LNCaP clone FGC (cell line): ENCODE measurements around the gene CTSH.

Experiments
- DNase-seq: peaks from one replicate; pipeline ENCODE4 v3.0.0-alpha.2; 2011; ENCODE audit warnings: low read depth
- H3K4me3 ChIP-seq: 2 replicates; pipeline ENCODE4 v1.5.1; 2011; ENCODE audit warnings: mild to moderate bottlenecking, low read depth, low read length, control low read depth
- CTCF ChIP-seq: IDR thresholded peaks from 2 replicates; pipeline ENCODE4 v1.5.1; 2012; ENCODE audit warnings: mild to moderate bottlenecking; ENCODE audit not compliant: control insufficient read depth, insufficient read depth; ENCODE audit errors: extremely low read depth

CTSH gene

DNA sequence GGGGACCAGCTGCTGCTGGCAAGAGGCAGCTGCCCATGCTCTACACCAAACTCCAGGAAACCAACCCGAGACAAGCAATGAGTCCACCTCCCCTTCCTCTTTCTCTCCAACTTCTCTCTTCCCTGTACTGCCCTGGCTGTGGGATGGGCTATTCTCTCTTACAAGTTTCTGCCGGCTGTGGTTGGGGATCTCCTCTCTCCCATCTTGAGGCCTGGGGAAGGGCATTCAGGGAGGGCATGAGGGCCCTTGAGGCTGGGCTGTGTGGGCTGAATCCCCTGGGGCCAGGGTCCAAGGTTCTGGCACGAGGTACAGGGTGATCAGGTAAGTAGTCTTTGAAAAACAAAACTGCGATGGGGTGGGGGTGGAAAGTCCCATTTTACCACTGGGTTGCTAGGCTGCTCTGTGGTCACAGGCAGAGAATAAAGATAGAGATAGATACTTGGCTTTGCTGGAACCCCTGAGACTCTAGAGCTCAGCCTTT, 32.3 kb upstream of the CTSH start:
- no peak overlapping the region for H3K4me3 ChIP-seq
- TF ChIP-seq CTCF, result no peak
- no peak for DNase-seq

- no peak for TF ChIP-seq CTCF
- no peak for DNase-seq
- no peak overlapping the region for H3K4me3 ChIP-seq
Measured at GRCh38 chr15:78976691-78977090, 31.8 kb upstream of the CTSH start.

DNA sequence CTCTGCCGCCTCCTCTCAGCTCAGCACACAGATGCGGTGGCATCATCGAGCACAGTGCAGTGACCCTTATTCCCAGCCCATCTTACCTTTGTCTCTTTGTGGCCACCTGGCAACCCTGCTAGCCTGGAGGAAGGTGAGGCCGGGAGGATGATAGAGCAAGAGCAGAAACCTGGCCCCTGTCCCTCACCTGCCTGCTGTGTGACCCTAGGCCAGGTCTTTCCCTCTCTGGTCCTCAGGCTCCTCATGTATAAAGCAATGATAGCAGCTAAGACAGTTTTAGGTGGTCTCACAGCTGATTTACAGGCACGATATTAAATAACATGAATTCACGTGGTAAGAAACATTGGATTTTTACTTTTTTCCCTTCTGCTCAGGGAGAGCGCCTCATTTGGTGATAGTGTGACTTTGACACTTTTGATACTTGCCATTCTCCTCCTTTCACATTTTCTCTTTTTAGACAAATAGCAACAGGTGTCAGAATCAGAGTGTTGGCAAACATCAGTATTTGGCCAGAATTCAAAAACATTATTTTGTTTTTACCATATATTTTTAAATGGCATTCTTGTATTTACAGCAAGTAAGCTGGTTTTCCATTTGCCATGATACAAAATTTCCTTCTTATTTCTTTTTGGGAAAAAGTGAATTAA, 29.5 kb upstream of the CTSH start:
- no peak overlapping the region for H3K4me3 ChIP-seq
- no peak for TF ChIP-seq CTCF
- no peak for DNase-seq

DNA sequence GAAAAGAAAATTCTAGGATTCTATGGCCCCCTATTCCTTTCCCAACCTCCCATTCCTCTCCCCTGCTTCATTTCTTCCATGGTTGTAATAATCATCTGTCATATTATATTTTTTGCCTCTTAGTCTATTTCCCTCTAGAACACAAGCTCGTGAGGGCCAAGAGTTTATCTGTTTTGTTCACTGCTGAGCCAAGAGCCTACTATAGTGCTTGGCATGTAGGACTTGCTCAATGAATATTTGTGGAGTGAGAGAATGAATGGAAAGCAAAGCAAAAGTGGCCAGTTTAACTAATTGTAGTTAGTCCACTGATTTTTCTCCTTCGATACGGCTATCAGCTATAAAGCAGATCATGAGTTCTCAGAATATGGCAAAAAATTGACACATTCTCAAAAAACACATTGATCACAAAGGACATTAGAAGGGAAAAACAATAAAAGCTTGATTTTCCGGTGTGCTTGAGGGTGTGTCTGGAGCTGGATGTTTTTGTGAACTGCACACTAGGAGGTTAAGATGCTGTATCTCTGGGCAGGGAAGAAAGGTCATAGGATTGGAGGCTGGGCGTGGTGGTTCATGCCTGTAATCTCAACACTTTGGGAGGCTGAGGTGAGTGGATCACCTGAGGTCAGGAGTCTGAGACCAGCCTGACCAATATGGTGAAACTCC, 25.0 kb upstream of the CTSH start:
- no peak for TF ChIP-seq CTCF
- no peak overlapping the region for H3K4me3 ChIP-seq
- no peak for DNase-seq

DNA sequence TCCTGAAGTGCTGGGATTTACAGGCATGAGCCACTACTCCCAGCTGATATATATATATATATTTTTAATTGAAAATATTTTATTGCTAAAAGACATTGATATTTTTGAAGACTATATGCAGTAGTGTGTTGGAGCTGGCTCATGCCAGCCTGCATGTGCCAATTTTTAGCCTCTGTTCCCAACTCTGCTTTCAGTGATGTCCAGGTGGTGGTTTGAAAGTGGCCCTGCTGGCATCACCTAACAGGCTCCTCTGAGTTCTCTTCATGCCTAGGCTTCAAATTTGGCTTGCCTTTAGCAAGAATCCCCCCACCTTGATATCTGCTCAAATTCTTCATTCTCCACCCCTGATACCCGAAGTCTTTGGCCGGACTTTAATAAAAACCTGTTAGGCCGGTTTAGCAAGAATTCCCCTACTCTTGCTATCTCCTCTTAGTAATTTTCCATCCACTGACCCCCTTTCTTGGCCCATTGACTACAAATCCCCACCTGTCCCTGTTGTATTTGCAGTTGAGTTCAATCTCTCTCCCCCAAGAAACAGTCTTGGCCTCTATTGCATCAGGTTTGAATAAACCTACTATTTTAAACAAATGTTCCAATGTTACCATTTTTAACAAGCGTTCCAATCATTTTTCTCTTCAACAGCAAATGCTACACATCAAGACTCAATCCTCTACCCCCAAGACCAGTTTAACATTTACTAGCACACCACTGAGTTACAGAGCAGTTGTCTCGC, 23.9 kb upstream of the CTSH start:
- TF ChIP-seq CTCF, result no peak
- H3K4me3 ChIP-seq, result no peak overlapping the region
- no peak for DNase-seq

- no peak for DNase-seq
- no peak for TF ChIP-seq CTCF
- H3K4me3 ChIP-seq, result no peak overlapping the region
Measured at GRCh38 chr15:78968114-78968513, 23.3 kb upstream of the CTSH start.
